WI38 (cell line): ENCODE data around the gene MAN1C1.

ENCODE experiments used
- H3K4me3 ChIP-seq: 2 replicates; pipeline ENCODE4 v1.5.1; 2011; ENCODE audit warnings: low read depth, mild to moderate bottlenecking, control low read depth, low read length
- TF ChIP-seq, protein P1 (sequence below): IDR thresholded peaks from 2 replicates; pipeline ENCODE4 v1.5.1; 2012; ENCODE audit warnings: low read depth, mild to moderate bottlenecking, control low read depth, low read length

The MAN1C1 gene

DNA sequence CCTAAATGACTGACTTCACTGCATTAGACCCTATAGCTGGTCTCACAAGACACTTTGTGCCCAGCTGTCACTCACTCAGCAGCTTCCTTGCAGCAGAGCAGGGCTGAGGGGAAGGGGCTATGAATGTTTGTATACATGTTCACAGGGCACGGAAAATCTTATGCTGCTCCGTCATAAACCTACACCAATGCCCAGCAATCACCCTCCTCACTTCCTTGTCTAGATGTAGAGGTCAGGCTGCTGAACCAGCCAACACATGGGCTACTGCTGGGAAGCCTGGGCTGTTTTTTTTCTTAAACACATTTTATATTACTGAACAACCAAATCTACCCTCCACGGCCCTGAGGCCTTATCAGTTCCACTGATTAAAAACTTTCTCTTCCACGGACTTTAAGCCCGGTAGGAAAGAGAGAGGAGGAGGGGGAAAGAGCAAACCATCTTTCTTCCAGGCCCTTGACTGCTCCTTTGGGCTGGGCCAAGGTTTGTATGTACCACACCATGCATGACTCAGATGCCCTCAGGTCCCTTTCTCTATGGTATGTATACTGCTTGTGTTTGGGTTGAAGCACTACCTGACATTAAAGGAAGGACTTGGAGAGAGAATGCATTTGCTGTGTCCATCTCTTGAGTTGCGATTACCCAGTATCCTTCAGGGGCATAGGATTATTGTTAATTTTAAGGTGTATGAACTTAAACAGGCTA is 215.9 kb downstream of the MAN1C1 start:
- TF ChIP-seq, protein P1, sequence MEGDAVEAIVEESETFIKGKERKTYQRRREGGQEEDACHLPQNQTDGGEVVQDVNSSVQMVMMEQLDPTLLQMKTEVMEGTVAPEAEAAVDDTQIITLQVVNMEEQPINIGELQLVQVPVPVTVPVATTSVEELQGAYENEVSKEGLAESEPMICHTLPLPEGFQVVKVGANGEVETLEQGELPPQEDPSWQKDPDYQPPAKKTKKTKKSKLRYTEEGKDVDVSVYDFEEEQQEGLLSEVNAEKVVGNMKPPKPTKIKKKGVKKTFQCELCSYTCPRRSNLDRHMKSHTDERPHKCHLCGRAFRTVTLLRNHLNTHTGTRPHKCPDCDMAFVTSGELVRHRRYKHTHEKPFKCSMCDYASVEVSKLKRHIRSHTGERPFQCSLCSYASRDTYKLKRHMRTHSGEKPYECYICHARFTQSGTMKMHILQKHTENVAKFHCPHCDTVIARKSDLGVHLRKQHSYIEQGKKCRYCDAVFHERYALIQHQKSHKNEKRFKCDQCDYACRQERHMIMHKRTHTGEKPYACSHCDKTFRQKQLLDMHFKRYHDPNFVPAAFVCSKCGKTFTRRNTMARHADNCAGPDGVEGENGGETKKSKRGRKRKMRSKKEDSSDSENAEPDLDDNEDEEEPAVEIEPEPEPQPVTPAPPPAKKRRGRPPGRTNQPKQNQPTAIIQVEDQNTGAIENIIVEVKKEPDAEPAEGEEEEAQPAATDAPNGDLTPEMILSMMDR = no peak
- no peak overlapping the region for H3K4me3 ChIP-seq

- TF ChIP-seq, protein P1 = no peak
- no peak overlapping the region for H3K4me3 ChIP-seq
Measured at GRCh38 chr1:25833158-25833557, 216.6 kb downstream of the MAN1C1 start.
